CD4-positive, alpha-beta T cell treated with Interleukin-15 for 1 hour (primary cell): ENCODE measurements around the gene SGMS1.

Source experiments
- DNase-seq: peaks from one replicate; pipeline ENCODE4 v3.0.0-alpha.2; 2020

Gene SGMS1

GRCh38 chr10:50635286-50635685 is 11.5 kb upstream of the SGMS1 start:
- no peak for DNase-seq

- DNase-seq, result no peak
These were observed 10.7 kb upstream of the SGMS1 start for GRCh38 chr10:50634479-50634878.

- no peak for DNase-seq
These were observed 7.3 kb upstream of the SGMS1 start for GRCh38 chr10:50631052-50631451.

GRCh38 chr10:50629495-50630122 is 5.9 kb upstream of the SGMS1 start:
- DNase-seq, result no peak

- no peak for DNase-seq
These were observed 4.1 kb upstream of the SGMS1 start for GRCh38 chr10:50627896-50628295.

- no peak for DNase-seq
These were observed 3.7 kb upstream of the SGMS1 start for GRCh38 chr10:50627443-50627842.

- DNase-seq, result no peak
These were observed 1.9 kb upstream of the SGMS1 start for GRCh38 chr10:50625649-50626132.

- DNase-seq, result peak; percentile 78
These were observed 1.2 kb upstream of the SGMS1 start for GRCh38 chr10:50624866-50625501.

- peak; percentile 95 for DNase-seq
These were observed 683 bp upstream of the SGMS1 start for GRCh38 chr10:50624413-50624865.

- peak; percentile 47 for DNase-seq
These were observed 772 bp downstream of the SGMS1 start for GRCh38 chr10:50622706-50623662.

GRCh38 chr10:50621968-50622705 is 1.6 kb downstream of the SGMS1 start:
- DNase-seq, result peak; percentile 78

GRCh38 chr10:50620899-50621298 is 2.9 kb downstream of the SGMS1 start:
- DNase-seq, result no peak

- DNase-seq, result no peak
These were observed 3.9 kb downstream of the SGMS1 start for GRCh38 chr10:50619882-50620281.

- DNase-seq, result no peak
These were observed 4.6 kb downstream of the SGMS1 start for GRCh38 chr10:50619166-50619565.

- no peak for DNase-seq
These were observed 5.1 kb downstream of the SGMS1 start for GRCh38 chr10:50618624-50619023.

GRCh38 chr10:50615658-50616057 is 8.1 kb downstream of the SGMS1 start:
- no peak for DNase-seq

- no peak for DNase-seq
These were observed 9.2 kb downstream of the SGMS1 start for GRCh38 chr10:50614444-50615137.

GRCh38 chr10:50613726-50614443 is 9.9 kb downstream of the SGMS1 start:
- DNase-seq, result no peak

- DNase-seq, result no peak
These were observed 10.6 kb downstream of the SGMS1 start for GRCh38 chr10:50613150-50613549.

GRCh38 chr10:50610368-50610767 is 13.4 kb downstream of the SGMS1 start:
- DNase-seq, result no peak

GRCh38 chr10:50607356-50607925 is 16.3 kb downstream of the SGMS1 start:
- DNase-seq, result no peak
